Occipital lobe (tissue), 2 donors: ENCODE results near the gene AHCTF1. TPM values are rescaled to one million over a fixed set of nuclear protein-coding genes. Genes with fewer than 3 reads are reported as not detected.

Experiments
- DNase-seq: peaks from one replicate; lab custom pipeline; 2025; lab: John Stamatoyannopoulos, UW
- total RNA-seq: library from RNA; depleted of rRNA; stranded (reverse); fragments of >200 nt; gene quantifications from one replicate; pipeline ENCODE4 v1.2.3, GENCODE V29; 2014

Gene AHCTF1
- total RNA-seq, 1 donor from 2014 or later: 48.2 TPM

GRCh38 chr1:246800756-246801155, 131.0 kb downstream of the AHCTF1 start:
- no peak for DNase-seq

- DNase-seq: no peak
These were observed 131.4 kb downstream of the AHCTF1 start for GRCh38 chr1:246800356-246800755.

GRCh38 chr1:246798606-246799496, 132.9 kb downstream of the AHCTF1 start:
- DNase-seq: no peak

DNA sequence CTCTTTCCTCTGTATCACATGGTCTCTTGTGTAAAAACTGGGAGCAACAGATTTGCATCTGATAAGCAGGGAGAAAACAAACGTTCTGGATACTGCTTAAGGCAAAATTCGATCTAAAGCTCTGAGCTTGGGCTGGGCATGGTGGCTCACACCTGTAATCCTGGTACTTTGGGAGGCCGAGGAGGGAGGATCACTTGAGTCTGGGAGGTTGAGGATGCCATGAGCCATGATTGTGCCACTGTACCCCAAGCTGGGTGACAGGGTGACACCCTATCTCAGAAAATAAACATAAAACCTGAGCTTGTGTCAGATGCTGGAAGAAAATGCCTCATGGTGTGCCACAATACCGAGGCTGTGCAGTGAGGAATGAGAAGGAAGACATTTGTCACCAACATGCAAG, 133.6 kb downstream of the AHCTF1 start:
- no peak for DNase-seq

GRCh38 chr1:246797597-246797996, 134.2 kb downstream of the AHCTF1 start:
- no peak for DNase-seq

DNA sequence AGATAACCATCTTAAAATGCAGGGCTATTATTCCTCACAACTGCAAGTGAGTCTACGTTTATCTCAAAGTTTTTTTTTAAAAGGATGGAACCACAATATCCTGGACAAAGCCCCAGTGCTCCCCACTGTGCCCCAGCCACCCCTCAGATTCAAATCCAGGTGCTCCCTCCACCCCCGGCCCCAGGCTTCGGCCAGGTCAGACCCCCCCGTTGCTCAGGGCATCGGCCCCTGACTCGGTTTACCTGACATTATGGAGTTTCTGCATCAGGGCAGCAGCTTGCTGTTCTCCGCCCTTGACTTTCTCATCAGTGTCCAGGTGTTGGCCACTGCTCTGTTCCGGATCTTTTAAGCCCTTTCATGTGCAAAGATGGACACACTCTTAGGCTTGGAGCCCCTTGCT, 134.6 kb downstream of the AHCTF1 start:
- no peak for DNase-seq

DNA sequence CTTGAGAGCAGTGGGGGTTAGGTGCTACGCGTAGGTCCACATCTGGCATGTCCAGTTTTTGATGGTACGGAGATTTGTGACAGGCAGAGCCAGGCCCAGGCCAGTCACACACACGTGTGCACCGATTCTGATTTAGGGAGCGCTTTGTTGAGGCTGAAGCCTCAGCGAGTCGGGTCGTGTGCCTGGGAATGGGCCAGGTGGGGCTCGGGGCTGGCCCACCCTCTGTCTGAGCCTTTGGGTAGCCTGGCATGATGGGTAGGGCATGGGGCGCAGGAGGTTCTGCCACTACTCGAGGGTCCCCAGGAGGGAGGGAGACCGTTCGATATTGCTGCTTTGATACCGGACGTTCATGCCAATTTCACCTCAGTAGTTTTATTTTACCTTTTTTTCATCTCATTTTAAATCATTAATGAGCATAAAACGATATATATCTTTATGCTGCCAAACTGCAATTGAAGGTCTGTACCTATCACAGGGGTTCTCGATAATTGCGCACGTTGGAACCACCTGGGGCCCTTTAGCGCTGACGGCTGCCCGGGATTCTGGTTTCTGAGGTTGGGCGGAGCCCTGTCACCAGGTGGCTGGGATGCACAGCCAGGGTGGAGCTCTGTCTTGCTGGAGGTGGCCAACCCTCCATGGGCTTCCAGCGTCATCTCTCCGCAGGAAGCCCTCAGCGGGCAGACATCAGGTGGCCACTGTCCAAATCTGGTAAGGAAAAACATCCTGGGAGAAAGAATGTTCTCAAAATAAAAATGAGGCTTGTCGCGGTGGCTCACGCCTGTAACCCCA, 135.6 kb downstream of the AHCTF1 start:
- DNase-seq: no peak

DNA sequence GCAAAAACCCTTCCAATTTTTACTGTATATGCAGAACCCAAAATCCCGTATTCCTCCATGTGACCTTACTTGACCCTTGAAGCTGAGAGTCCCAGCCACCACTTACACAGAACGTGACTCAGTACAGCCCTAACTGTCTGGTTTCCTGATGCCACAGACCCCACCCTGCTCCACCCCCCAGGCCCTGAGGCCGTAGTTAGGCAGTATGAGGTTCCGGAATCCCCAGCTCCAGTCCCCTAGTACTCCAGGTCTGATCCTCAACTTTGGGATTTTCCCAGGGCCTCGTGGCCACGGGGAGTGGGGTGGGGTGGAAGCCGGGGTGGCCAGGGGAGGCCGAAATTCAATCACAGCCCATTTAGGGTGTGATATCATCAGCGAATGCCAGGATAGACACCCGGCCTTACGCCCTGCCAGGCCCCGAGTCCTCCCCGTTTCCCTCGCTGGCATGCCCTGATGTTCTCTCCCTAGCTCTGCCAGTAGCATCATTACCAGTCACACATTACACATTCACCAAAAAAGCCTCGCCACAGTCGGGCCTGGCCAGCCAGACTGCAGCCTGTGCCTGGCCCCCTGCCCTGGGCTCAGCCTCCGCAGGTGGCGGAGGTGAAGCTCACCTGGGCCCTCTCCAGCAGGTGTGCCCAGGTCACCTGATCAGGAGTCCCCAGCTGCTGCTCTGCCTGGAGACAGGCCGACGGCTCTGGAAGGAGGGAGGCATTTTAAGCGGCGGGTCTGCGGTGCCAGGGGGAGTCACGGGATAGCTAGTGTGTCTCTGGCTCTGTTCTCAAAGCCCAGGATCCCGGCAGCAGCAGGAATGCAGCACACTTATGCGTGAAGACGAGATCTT, 136.7 kb downstream of the AHCTF1 start:
- no peak for DNase-seq

GRCh38 chr1:246794048-246794827, 137.5 kb downstream of the AHCTF1 start:
- DNase-seq: no peak

- no peak for DNase-seq
These were observed 138.3 kb downstream of the AHCTF1 start for GRCh38 chr1:246793356-246793896.

DNA sequence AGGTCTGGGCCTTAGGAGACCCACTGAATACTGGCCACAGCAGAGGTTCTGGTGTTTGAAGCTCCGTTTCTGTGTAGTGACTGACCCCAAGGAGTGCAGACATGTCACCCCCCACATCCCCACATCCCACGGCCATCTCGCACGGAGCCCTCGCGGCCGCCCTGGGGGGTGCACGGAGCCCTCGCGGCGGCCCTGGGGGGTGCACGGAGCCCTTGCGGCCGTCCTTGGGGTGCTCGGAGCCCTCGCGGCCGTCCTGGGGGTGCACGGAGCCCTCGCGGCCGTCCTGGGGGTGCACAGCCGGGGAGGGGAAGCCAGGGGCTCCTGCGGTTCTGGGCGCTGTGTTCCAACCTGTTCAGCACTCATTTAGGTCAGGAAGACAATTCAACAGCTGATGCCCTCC, 139.1 kb downstream of the AHCTF1 start:
- no peak for DNase-seq

- no peak for DNase-seq
These were observed 140.3 kb downstream of the AHCTF1 start for GRCh38 chr1:246791303-246791918.

DNA sequence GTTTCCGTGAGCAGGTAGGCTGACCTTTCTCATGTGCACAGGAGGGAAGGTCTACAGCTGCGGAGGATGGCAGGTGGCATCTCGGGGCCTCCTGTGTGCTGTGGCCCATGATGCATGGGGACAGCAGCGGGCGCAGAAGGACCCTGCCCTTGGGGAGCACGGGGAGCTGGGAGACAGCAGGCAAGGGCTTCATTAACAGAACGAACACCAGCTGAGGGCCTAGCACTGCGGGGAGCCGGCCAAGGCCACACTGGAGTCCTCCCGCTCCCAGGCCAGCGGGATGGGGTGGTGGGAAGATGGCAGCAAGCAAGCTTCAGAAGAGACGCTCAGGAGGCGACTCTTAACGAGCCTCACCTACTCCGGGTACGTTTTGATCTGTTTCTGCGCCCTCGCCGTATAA, 140.9 kb downstream of the AHCTF1 start:
- DNase-seq: no peak

GRCh38 chr1:246790364-246790763, 141.4 kb downstream of the AHCTF1 start:
- DNase-seq: no peak

DNA sequence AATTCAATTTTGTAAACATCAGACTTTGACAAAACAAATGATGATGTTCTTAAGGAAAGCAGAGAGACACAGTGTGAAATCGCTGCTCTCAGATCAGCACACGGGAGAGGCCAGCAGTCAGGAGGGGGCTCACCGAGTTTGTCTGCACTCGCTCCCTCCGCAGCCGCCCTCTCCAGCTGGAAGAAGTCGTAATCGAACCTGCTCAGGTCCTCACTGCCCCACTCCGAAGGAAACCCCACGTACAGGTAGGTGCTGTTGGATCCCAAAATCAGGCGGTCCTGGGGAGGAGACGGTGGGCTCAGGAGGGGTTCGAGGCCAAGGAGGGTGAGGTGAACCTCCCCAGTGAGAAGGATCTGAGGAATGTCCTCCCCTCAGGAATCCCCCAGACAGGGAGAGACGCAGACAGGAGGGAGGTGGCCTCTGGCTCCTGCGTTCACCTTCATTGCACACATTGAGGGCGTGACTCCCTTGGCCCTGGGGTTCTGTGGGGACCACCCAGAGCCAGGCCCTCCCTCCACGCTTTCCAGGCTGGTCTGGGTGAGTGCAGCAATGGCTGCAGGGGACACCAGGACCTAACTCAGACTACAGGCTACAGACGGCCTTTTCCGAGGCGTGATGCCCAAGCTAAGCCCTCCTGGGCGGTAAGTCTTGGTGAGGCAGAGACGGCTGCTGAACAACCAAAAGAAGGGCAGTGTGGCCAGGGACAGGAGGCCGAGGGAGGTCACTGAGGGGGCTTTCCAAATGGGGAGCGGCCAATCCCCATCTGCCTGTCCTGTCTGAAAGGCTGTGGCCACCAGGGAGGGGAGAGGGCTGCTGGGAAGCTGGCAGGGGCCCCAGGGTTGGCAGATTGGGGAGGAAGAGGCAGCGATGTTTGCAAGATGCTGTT, 142.1 kb downstream of the AHCTF1 start:
- no peak for DNase-seq
